H1 (cell line): ENCODE measurements around the gene MACROD2. TPM values are rescaled to one million over a fixed set of nuclear protein-coding genes. Genes with fewer than 3 reads are reported as not detected.

Source experiments
- CTCF ChIA-PET: fragments of 300-600 bp; sonication (Branson Sonifier 250); formaldehyde crosslinking; loops from one replicate; lab custom pipeline; 2021; ENCODE audit not compliant: partially characterized antibody; lab: Charles Lee
- POLR2A ChIA-PET: fragments of 300-600 bp; sonication (Branson Sonifier 250); formaldehyde crosslinking; loops from one replicate; lab custom pipeline; 2021; ENCODE audit warnings: inconsistent platforms; ENCODE audit not compliant: partially characterized antibody; lab: Charles Lee
- DNase-seq, 2 experiments: peaks; one replicate each; pipeline versions ENCODE4 v3.0.0 to v3.0.0-alpha.2; 2010 to 2022; ENCODE audit warnings: low spot score in 2 of 2, low read depth in 1 of 2, mixed read lengths in 1 of 2
- FAIRE-seq: peaks from 2 replicates; lab custom pipeline; 2011; peaks lifted over from hg19 to GRCh38; lab: Jason Lieb, UNC
- H2AFZ ChIP-seq: 2 replicates; pipeline ENCODE4 v1.8.1; 2012; ENCODE audit warnings: low read length, inconsistent platforms
- H2AK5ac ChIP-seq: 2 replicates; pipeline ENCODE4 v1.6.1; 2013; ENCODE audit warnings: low read depth, low read length
- H2BK120ac ChIP-seq: replicated peaks from 2 replicates; pipeline ENCODE3; 2013; ENCODE audit warnings: low read depth, low read length, inconsistent platforms
- H2BK12ac ChIP-seq: 2 replicates; pipeline ENCODE4 v1.6.1; 2013; ENCODE audit warnings: low read depth, low read length
- H2BK15ac ChIP-seq: 2 replicates; pipeline ENCODE4 v1.6.1; 2013; ENCODE audit warnings: low read length
- H2BK20ac ChIP-seq: 2 replicates; pipeline ENCODE4 v1.6.1; 2013; ENCODE audit warnings: low read length
- H2BK5ac ChIP-seq: 2 replicates; pipeline ENCODE4 v1.6.1; 2013; ENCODE audit warnings: low read depth, low read length
- H3K14ac ChIP-seq: 2 replicates; pipeline ENCODE4 v1.6.1; 2013; ENCODE audit warnings: inconsistent platforms; ENCODE audit not compliant: insufficient read length
- H3K18ac ChIP-seq: 2 replicates; pipeline ENCODE4 v1.6.1; 2013; ENCODE audit warnings: low read length; ENCODE audit errors: extremely low read depth
- H3K23ac ChIP-seq: 2 replicates; pipeline ENCODE4 v1.6.1; 2013; ENCODE audit warnings: inconsistent platforms; ENCODE audit not compliant: insufficient read length
- H3K23me2 ChIP-seq: 2 replicates; pipeline ENCODE4 v1.6.1; 2013; ENCODE audit warnings: low read depth, low read length
- H3K27ac ChIP-seq: 2 replicates; pipeline ENCODE4 v1.6.1; 2011; ENCODE audit warnings: low read depth, low read length, inconsistent platforms
- H3K27me3 ChIP-seq, 4 experiments: replicated peaks in 1 of 4; 1 replicate in 1 of 4; 2 replicates in 3 of 4; pipeline versions ENCODE4 v1.6.1 to v1.8.1; 2011 to 2013; ENCODE audit warnings: low read length in 3 of 4, mild to moderate bottlenecking in 3 of 4, inconsistent platforms in 2 of 4, mixed read lengths in 2 of 4, moderate library complexity in 1 of 4; ENCODE audit not compliant: control insufficient read depth in 3 of 4, insufficient read depth in 3 of 4; ENCODE audit errors: extremely low read depth in 1 of 4
- H3K36me3 ChIP-seq, 4 experiments: 2 replicates each; pipeline versions ENCODE4 v1.6.1 to v1.8.1; 2011 to 2013; ENCODE audit warnings: mild to moderate bottlenecking in 4 of 4, low read length in 3 of 4, moderate library complexity in 2 of 4, control low read depth in 1 of 4, inconsistent platforms in 1 of 4; ENCODE audit not compliant: insufficient read depth in 4 of 4, control insufficient read depth in 2 of 4
- H3K4ac ChIP-seq: replicated peaks from 2 replicates; pipeline ENCODE3; 2013; ENCODE audit warnings: low read length, low read depth, mixed read lengths, inconsistent platforms; ENCODE audit not compliant: insufficient read length
- H3K4me1 ChIP-seq, 4 experiments: replicated peaks in 1 of 4; 1 replicate in 1 of 4; 2 replicates in 3 of 4; pipeline versions ENCODE4 v1.6.1 to v1.8.1; 2011 to 2013; ENCODE audit warnings: low read length in 3 of 4, inconsistent platforms in 2 of 4, mixed read lengths in 1 of 4; ENCODE audit not compliant: insufficient read depth in 4 of 4, control insufficient read depth in 3 of 4
- H3K4me2 ChIP-seq, 2 experiments: 2 replicates each; pipeline versions ENCODE4 v1.6.1 to v1.8.1; 2011 to 2013; ENCODE audit warnings: low read depth in 2 of 2, low read length in 2 of 2, control low read depth in 1 of 2, inconsistent platforms in 1 of 2, mild to moderate bottlenecking in 1 of 2; ENCODE audit not compliant: insufficient read depth in 1 of 2
- H3K4me3 ChIP-seq, 4 experiments: fragments of 200-600, 300-600 bp in 1 of 4; sonication (generic), shearing (Covaris generic), sonication (Bioruptor Twin) in 1 of 4; 2 replicates each; pipeline versions ENCODE4 v1.5.1 to v1.8.1; 2011 to 2016; ENCODE audit warnings: low read length in 4 of 4, low read depth in 3 of 4, control low read depth in 2 of 4, inconsistent platforms in 2 of 4, mild to moderate bottlenecking in 2 of 4, mixed read lengths in 1 of 4, moderate library complexity in 1 of 4; ENCODE audit not compliant: insufficient read depth in 2 of 4; ENCODE audit errors: extremely low read depth in 1 of 4
- H3K56ac ChIP-seq: replicated peaks from 2 replicates; pipeline ENCODE3; 2013; ENCODE audit warnings: low read depth, mild to moderate bottlenecking, mixed read lengths, low read length, inconsistent platforms; ENCODE audit not compliant: insufficient read length
- H3K79me1 ChIP-seq: 2 replicates; pipeline ENCODE4 v1.6.1; 2013; ENCODE audit warnings: low read depth, low read length, control low read depth
- H3K79me2 ChIP-seq, 2 experiments: 2 replicates each; pipeline versions ENCODE4 v1.6.1 to v1.8.1; 2012 to 2013; ENCODE audit warnings: low read length in 2 of 2, mild to moderate bottlenecking in 2 of 2, inconsistent platforms in 1 of 2; ENCODE audit not compliant: insufficient read depth in 2 of 2, control insufficient read depth in 1 of 2
- H3K9ac ChIP-seq, 4 experiments: replicated peaks in 1 of 4; 1 replicate in 1 of 4; 2 replicates in 3 of 4; pipeline versions ENCODE4 v1.6.1 to v1.8.1; 2011 to 2013; ENCODE audit warnings: low read depth in 3 of 4, low read length in 3 of 4, control low read depth in 2 of 4, mild to moderate bottlenecking in 2 of 4, moderate library complexity in 2 of 4, inconsistent platforms in 1 of 4; ENCODE audit errors: extremely low read depth in 1 of 4
- H3K9me3 ChIP-seq, 2 experiments: 2 replicates each; pipeline versions ENCODE4 v1.6.1 to v1.8.1; 2012 to 2013; ENCODE audit warnings: mild to moderate bottlenecking in 2 of 2, moderate library complexity in 2 of 2, control low read depth in 1 of 2, inconsistent platforms in 1 of 2, low read depth in 1 of 2, low read length in 1 of 2, mixed read lengths in 1 of 2; ENCODE audit not compliant: insufficient read depth in 2 of 2
- H4K20me1 ChIP-seq, 2 experiments: replicated peaks in 1 of 2; 2 replicates each; pipeline versions ENCODE3 to v1.8.1; 2011 to 2013; ENCODE audit warnings: inconsistent platforms in 2 of 2, low read length in 2 of 2, mild to moderate bottlenecking in 1 of 2; ENCODE audit not compliant: insufficient read depth in 2 of 2, control insufficient read depth in 1 of 2
- H4K5ac ChIP-seq: 2 replicates; pipeline ENCODE4 v1.6.1; 2013; ENCODE audit warnings: low read length, low read depth, mixed read lengths, inconsistent platforms; ENCODE audit not compliant: insufficient read length
- H4K8ac ChIP-seq: 2 replicates; pipeline ENCODE4 v1.8.0; 2013; ENCODE audit warnings: mild to moderate bottlenecking, moderate library complexity, low read length, inconsistent platforms; ENCODE audit not compliant: insufficient read depth; ENCODE audit errors: extremely low read depth
- H4K91ac ChIP-seq: replicated peaks from 2 replicates; pipeline ENCODE3; 2013; ENCODE audit warnings: low read length, mixed read lengths, inconsistent platforms; ENCODE audit not compliant: insufficient read length
- CBX8 ChIP-seq: fragments of 300-800, 300-1000 bp; sonication (generic); IDR thresholded peaks from 2 replicates; pipeline ENCODE4 v1.7.1; 2016; ENCODE audit warnings: low read depth, low read length, borderline replicate concordance
- EP300 ChIP-seq, 2 experiments: IDR thresholded peaks; 1 replicate in 1 of 2; 2 replicates in 1 of 2; pipeline ENCODE4 v1.6.1; 2011 to 2012; ENCODE audit warnings: low read depth in 2 of 2, low read length in 2 of 2, mild to moderate bottlenecking in 2 of 2, borderline replicate concordance in 1 of 2, inconsistent platforms in 1 of 2, moderate library complexity in 1 of 2
- JUND ChIP-seq: IDR thresholded peaks from 2 replicates; pipeline ENCODE4 v1.6.1; 2011; ENCODE audit warnings: mild to moderate bottlenecking, improper control_type of control experiment, low read length
- RAD21 ChIP-seq, 2 experiments: IDR thresholded peaks in 1 of 2; conservative IDR thresholded peaks in 1 of 2; 2 replicates each; pipeline ENCODE4 v1.6.1; 2011; ENCODE audit warnings: low read depth in 2 of 2, low read length in 2 of 2, improper control_type of control experiment in 1 of 2, inconsistent platforms in 1 of 2, mild to moderate bottlenecking in 1 of 2, moderate library complexity in 1 of 2
- TBP ChIP-seq: IDR thresholded peaks from 2 replicates; pipeline ENCODE4 v1.6.1; 2011; ENCODE audit warnings: low read depth, low read length, improper control_type of control experiment
- TCF12 ChIP-seq: IDR thresholded peaks from 2 replicates; pipeline ENCODE4 v1.6.1; 2011; ENCODE audit warnings: low read depth, mild to moderate bottlenecking, low read length
- WGBS, 2 experiments: shearing (Covaris generic) in 1 of 2; methylation state at CpG; one replicate each; pipeline versions ENCODE4 v1.1.6 to v1.1.7; 2013 to 2015; ENCODE audit warnings: low lambda C conversion rate in 2 of 2, mixed read lengths in 2 of 2, inconsistent platforms in 1 of 2, low coverage in 1 of 2, missing lambda C conversion rate in 1 of 2; ENCODE audit not compliant: insufficient replicate concordance in 2 of 2, insufficient coverage in 1 of 2, insufficient read length in 1 of 2; ENCODE audit errors: extremely low coverage in 1 of 2, missing lambda C conversion rate in 1 of 2; 5-methylcytosine and 5-hydroxymethylcytosine counted together
- polyA plus RNA-seq, 7 experiments: library from polyadenylated mRNA; depleted of rRNA in 3 of 7; stranded (reverse) in 5 of 7; unstranded in 2 of 7; fragments of >200 nt in 5 of 7; fragments of 200-250 nt in 2 of 7; gene quantifications; 1 replicate in 5 of 7; 2 replicates in 1 of 7; 4 replicates in 1 of 7; pipeline versions ENCODE4 v1.2.1 to v1.2.3, GENCODE V29; 2011 to 2013; ENCODE audit warnings: missing spikeins in 2 of 7, mixed read lengths in 2 of 7
- total RNA-seq: library from RNA; stranded (reverse); fragmentation: NEBNext Ultra II Directional; extraction: Animal tissue kit (Norgen Biotek cat#: 25700); gene quantifications from 2 replicates; pipeline ENCODE4 v1.2.1, GENCODE V29; 2021
- TF ChIP-seq, protein P1 (sequence below), 3 experiments: IDR thresholded peaks; 1 replicate in 2 of 3; 2 replicates in 1 of 3; pipeline versions ENCODE4 v1.5.1 to v1.6.1; 2011; ENCODE audit warnings: low read length in 3 of 3, mild to moderate bottlenecking in 3 of 3, inconsistent platforms in 2 of 3, low read depth in 1 of 3, moderate library complexity in 1 of 3; ENCODE audit not compliant: insufficient read depth in 1 of 3; ENCODE audit errors: control extremely low read depth in 1 of 3

The MACROD2 gene
- total and polyA plus RNA-seq, 2 of the 8 experiments (the other 6 are each of a cell fraction or from before 2014, with no cell fraction given): 0.70 to 3.9 TPM

DNA sequence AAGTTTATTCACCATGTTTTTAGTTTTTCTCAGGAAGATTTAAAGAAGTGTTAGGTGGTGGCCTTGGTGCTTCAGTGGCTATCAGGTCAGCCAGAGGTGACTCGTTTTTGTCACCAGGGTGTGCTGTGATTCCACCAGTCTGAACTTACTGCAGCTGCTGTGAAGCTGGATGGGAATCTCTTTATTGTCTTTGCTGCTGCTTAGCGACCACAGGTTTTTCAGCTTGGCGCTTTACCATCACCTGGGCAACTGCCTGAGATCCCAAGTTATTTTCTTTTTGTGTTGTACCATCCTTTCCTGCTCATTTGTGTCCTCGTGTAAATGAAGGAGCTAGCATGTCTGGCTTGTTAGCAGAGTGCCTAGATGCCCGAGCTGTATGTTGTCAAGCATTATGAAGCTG, 146.9 kb downstream of the MACROD2 start:
- TF ChIP-seq JUND (no peak), TBP (peak; percentile 27; the same call in 1 of the 2 replicates), TCF12 (peak; percentile 71; the same call in 1 of the 2 replicates), CBX8 (no peak), EP300 (IDR thresholded peaks at IDR 0.05; ENCODE audit: borderline replicate concordance in 1 of 2, low read depth in 2 of 2, low read length in 2 of 2) (peak in 1 of 2 experiments; percentile 69; a peak in 1 of 3 replicates), RAD21 (IDR thresholded peaks at IDR 0.05 in 1 of 2, conservative IDR thresholded peaks at IDR 0.05 in 1 of 2; ENCODE audit: low read depth in 2 of 2, low read length in 2 of 2) (peak; percentile 95 to 96)
- TF ChIP-seq, protein P1, sequence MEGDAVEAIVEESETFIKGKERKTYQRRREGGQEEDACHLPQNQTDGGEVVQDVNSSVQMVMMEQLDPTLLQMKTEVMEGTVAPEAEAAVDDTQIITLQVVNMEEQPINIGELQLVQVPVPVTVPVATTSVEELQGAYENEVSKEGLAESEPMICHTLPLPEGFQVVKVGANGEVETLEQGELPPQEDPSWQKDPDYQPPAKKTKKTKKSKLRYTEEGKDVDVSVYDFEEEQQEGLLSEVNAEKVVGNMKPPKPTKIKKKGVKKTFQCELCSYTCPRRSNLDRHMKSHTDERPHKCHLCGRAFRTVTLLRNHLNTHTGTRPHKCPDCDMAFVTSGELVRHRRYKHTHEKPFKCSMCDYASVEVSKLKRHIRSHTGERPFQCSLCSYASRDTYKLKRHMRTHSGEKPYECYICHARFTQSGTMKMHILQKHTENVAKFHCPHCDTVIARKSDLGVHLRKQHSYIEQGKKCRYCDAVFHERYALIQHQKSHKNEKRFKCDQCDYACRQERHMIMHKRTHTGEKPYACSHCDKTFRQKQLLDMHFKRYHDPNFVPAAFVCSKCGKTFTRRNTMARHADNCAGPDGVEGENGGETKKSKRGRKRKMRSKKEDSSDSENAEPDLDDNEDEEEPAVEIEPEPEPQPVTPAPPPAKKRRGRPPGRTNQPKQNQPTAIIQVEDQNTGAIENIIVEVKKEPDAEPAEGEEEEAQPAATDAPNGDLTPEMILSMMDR (IDR thresholded peaks at IDR 0.05; ENCODE audit: control extremely low read depth in 1 of 3, insufficient read depth in 1 of 3, low read depth in 1 of 3, low read length in 3 of 3): peak; percentile 70 to 86 (median 74)
- Histone ChIP-seq H4K8ac (no peak overlapping the region), H3K79me2 (no peaks in the 10 kb centered on the region), H2BK120ac (no peak overlapping the region), H3K23me2 (no peaks in the 10 kb centered on the region), H3K18ac (no peak overlapping the region), H2BK5ac (no peak overlapping the region), H3K79me1 (no peaks in the 10 kb centered on the region), H3K23ac (no peak overlapping the region), H3K9me3 (no peaks in the 10 kb centered on the region), H4K20me1 (no peaks in the 10 kb centered on the region), H3K27ac (no peak overlapping the region), H4K5ac (no peak overlapping the region), H3K4ac (no peak overlapping the region), H4K91ac (no peak overlapping the region), H3K9ac (no peak overlapping the region), H2AK5ac (no peak overlapping the region), H3K56ac (no peak overlapping the region), H2BK15ac (no peak overlapping the region), H3K27me3 (peaks cover 0 to 2% (median 0%) of the 10 kb centered on the region in 4 experiments; a peak in 1 of 7 replicates), H3K14ac (no peak overlapping the region), H2AFZ (no peak overlapping the region), H2BK20ac (no peak overlapping the region), H3K4me3 (no peak overlapping the region), H2BK12ac (no peak overlapping the region), H3K36me3 (no peaks in the 10 kb centered on the region), H3K4me2 (no peak overlapping the region), H3K4me1 (no peaks in the 10 kb centered on the region)
- WGBS, 2 experiments: 38% methylated on average over 5 of the region's 5 CpGs; no CpG with 5 or more reads in 1 of the 2 experiments
- ChIA-PET POLR2A (no interaction called here), CTCF (interaction anchor here (0.7 to 3.1 kb wide), 10 partner anchors 11 to 1203 kb away, joined by 3 to 18 read pairs (median 4); partner anchors contain the start of gene FLRT3)
- DNase-seq (peak; percentile 46 to 58), FAIRE-seq (peak; percentile 97)
